Thyroid gland (tissue), 4 donors: ENCODE measurements around the gene MTHFR.

Experiments used
- POLR2A ChIP-seq, 2 donors: fragments of 450-650 bp; IDR thresholded peaks; one replicate each; pipeline ENCODE4 v1.6.1; 2017; ENCODE audit warnings: antibody characterized with exemption in 2 of 2, mild to moderate bottlenecking in 2 of 2, moderate library complexity in 1 of 2
- TF ChIP-seq, protein P1 (sequence below), 6 experiments: fragments of 200-600 bp in 3 of 6; fragments of 450-650 bp in 3 of 6; sonication (generic) in 3 of 6; IDR thresholded peaks; one replicate each; pipeline ENCODE4 v1.5.1; 2016 to 2019; ENCODE audit warnings: antibody characterized with exemption in 6 of 6, mild to moderate bottlenecking in 2 of 6, inconsistent platforms in 1 of 6, moderate library complexity in 1 of 6

DNA sequence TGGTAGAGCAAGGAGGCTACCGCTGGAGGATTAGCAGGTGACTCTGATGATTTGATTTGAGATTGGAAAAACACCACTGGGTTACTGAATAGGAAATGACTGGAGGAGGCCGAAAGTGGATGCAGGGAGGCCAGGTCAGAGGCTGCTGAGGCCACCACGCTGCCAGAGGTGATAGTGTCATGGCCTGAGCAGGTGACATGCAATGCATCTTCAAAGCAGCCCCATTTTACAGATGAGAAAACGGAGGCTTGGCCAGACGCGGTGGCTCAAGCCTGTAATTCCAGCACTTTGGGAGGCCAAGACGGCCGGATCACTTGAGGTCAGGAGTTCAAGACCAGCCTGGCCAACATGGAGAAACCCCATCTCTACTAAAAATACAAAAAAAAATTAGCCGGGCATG is 31.0 kb downstream of the MTHFR start:
- TF ChIP-seq, protein P1, sequence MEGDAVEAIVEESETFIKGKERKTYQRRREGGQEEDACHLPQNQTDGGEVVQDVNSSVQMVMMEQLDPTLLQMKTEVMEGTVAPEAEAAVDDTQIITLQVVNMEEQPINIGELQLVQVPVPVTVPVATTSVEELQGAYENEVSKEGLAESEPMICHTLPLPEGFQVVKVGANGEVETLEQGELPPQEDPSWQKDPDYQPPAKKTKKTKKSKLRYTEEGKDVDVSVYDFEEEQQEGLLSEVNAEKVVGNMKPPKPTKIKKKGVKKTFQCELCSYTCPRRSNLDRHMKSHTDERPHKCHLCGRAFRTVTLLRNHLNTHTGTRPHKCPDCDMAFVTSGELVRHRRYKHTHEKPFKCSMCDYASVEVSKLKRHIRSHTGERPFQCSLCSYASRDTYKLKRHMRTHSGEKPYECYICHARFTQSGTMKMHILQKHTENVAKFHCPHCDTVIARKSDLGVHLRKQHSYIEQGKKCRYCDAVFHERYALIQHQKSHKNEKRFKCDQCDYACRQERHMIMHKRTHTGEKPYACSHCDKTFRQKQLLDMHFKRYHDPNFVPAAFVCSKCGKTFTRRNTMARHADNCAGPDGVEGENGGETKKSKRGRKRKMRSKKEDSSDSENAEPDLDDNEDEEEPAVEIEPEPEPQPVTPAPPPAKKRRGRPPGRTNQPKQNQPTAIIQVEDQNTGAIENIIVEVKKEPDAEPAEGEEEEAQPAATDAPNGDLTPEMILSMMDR (IDR thresholded peaks at IDR 0.05), result no peak
- TF ChIP-seq POLR2A (IDR thresholded peaks at IDR 0.05), result no peak
